GM12891 (cell line): ENCODE results near the gene MAD1L1.

ENCODE experiments used
- POLR2AphosphoS5 ChIP-seq: IDR thresholded peaks from 2 replicates; pipeline ENCODE4 v1.6.1; 2011; ENCODE audit warnings: low read depth, low read length, control low read depth
- TAF1 ChIP-seq: IDR thresholded peaks from 2 replicates; pipeline ENCODE4 v1.6.1; 2011; ENCODE audit warnings: low read depth, low read length, control low read depth

GRCh38 chr7:2218444-2218785 lies 14.3 kb downstream of the MAD1L1 start:
- TF ChIP-seq TAF1 (no peak), POLR2AphosphoS5 (no peak)
